Fibroblast of lung (primary cell): Measurements from ENCODE around the gene CLTA.

Experiments used
- CTCF ChIP-seq, 2 donors: IDR thresholded peaks in 1 of 2; conservative IDR thresholded peaks in 1 of 2; 1 replicate in 1 of 2; 2 replicates in 1 of 2; pipeline ENCODE4 v1.5.1; 2011 to 2012; ENCODE audit warnings: low read length in 2 of 2, control low read depth in 1 of 2, inconsistent platforms in 1 of 2, low read depth in 1 of 2, mild to moderate bottlenecking in 1 of 2
- EZH2 ChIP-seq: IDR thresholded peaks from 2 replicates; pipeline ENCODE4 v1.5.1; 2012; ENCODE audit warnings: low read length, control low read depth, mild to moderate bottlenecking; ENCODE audit errors: missing control alignments

GRCh38 chr9:36213989-36214388 is 23.3 kb downstream of the CLTA start:
- TF ChIP-seq CTCF (conservative IDR thresholded peaks at IDR 0.05 in 1 of 2, IDR thresholded peaks at IDR 0.05 in 1 of 2; ENCODE audit: low read depth in 1 of 2, low read length in 2 of 2) = no peak
- no peak for TF ChIP-seq EZH2
